Activated T-helper 1 cell treated with Interleukin-2 at 50 U/mL for 16 hours (primary cell): Measurements from ENCODE around the gene FSTL5.

Experiments used
- DNase-seq: peaks from one replicate; pipeline ENCODE4 v3.0.0-alpha.2; 2020; ENCODE audit warnings: low read depth

FSTL5 gene

DNA sequence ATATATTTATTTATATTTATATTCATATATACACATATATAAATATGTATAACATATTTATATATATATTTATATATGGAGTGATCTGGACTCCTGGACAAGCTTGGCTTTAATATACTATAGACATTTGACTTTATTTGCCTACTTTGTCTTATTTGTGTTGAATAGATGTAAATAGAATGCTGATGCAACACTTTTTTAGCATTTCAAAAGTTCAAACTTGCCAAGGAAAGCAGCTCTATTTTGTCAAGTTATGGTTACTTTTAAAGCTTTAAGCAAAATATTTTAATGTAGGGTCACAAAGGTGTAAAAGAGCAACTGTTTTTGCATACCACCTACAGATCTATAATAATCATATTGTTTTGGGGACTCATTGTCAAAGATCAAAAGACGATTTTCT lies 61.1 kb downstream of the FSTL5 start:
- no peak for DNase-seq

DNA sequence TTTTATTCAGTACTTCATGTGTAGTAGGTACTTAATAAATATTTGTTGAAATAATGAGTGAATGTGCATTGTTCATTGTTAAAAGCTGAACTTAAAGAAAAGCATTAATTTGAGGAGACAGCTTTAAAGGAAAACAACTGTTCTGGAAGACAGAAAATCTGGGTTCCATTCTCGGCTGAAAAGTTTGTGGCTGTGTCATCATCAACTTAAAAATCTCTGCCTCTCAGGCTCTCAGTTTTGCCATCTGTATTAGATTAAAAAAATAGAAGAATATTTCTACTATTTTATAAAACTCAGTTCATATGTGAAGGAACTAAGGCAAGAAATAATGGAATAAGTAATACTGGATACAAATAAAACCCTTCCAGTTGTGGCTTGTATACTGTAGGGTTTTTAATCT lies 62.5 kb downstream of the FSTL5 start:
- DNase-seq = no peak

DNA sequence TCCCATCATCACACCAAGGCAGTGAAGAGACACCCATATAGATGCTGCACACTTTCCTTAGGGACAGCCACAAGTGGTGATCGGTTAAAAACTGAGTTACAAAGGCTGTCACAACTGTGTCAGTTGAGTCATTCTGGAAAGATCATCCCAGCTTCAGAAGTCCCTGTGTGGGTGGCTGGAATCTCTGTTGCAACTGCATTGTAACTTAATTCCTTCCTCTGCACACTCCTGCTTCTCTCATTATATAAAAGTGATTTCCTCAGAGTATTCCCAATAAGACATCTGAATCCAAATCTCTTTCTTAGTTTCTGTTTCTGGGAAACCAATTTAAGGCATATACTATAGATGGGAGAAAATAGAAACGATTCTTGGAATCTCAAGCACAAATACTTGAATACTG lies 88.1 kb downstream of the FSTL5 start:
- no peak for DNase-seq

DNA sequence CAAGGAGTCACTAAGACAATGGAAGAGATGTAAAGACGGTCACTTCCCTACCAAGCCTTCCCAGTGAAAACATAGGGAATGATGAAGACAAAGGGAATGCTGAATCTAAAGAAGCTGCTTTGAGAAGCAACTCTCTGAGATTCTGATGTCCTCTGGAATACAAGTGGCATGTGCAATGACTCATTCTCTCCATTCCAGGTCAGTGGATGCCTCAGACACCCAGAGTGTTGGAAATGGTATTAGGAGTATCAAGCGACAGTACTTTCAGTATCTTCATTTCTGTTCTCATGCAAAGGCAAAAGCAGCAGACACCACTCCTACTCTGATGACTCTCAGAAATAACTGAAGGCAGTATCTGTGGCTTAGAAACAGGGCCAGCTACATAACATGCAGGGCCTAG lies 102.6 kb downstream of the FSTL5 start:
- DNase-seq = no peak

DNA sequence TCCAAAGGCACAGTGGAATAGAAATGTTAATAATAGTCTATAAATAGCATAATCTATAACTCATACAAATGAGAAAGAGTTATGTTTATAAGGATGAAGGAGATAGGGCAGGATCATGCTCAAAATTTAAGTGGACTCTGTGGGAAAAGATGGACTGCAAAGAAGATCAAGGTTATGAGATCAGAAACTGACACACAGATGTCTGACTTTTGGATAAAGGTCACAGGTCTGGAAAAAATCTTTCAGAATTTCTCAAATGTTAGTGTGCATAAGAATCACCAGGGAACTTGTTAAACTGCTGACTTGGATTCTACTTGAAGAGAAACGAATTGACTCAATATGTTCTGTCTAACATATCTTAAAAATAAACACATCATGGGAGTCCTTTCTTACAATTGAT lies 104.1 kb downstream of the FSTL5 start:
- no peak for DNase-seq

DNA sequence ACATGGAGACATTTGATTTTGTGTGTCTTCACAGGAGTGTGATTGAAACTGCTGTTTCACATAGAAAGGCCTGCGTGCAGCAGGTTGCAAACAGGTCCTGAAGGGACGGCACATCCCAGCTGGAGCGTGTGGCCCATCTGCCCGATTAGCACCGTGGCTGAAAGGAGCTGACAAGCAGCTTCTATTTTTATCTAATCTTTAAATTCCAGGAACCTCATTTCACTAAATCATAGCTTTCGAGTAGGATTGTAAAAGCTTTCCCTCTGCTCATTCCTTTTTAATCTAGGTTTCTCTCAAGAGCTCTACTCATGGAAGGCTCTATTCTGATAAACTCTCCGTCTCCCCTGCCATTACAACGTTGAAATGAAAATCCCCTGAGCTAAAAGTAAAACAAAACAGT lies 106.8 kb downstream of the FSTL5 start:
- DNase-seq = no peak

DNA sequence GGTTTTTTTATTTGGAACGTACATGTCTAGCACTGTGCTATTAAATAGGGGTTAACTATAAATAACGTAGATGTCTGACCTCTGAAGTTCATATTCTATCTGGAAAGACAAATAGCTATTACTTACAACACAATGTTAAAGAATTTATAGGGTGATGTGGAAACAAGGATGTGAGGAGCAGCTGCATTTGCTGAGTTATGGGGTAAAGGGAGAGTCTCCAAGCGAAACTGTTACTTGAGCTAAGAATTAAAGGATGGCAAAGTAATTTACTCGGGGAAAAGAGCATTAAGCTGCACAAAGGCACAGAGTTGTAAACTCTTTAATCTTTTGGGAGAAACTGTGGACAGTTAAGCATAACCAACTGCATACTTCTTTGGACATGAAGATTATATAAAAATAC lies 117.7 kb downstream of the FSTL5 start:
- no peak for DNase-seq

DNA sequence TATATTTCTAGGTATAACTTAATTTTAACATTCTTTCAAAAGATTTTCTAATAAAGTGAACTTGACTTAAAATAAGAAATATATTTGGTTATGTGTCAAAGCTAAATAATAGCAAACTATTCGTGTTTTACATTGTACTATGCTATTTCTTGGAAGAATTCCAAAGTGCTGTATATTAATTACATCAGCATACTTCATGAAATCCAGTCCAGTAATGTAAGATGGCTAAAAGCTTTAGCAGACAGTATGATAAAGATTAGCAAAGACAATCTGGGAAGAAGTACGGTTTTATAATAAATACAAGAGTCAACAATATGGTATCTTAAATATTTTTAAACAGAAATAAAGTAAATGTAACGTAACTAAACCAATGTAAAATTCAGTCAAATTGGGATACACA lies 125.7 kb downstream of the FSTL5 start:
- no peak for DNase-seq

DNA sequence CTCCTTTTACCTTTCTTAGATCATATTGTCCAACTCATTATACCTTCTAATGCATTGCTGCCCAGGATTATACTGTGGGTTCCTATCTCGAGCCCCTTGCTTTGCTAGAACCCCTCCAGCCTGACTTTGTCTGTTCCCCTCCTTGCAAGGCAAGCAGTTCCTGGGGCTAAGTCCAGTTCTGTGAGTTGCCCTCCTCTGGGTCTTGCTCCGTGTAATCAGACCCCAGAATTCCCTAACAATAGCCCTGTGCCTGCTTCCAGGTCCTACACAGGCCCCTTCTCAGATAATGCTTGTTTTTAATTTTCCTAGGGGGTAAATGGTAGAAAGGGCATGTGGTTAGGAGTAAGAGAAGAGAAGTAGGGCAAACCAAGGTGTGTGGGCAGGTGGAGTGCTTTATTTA lies 145.9 kb downstream of the FSTL5 start:
- DNase-seq = no peak

DNA sequence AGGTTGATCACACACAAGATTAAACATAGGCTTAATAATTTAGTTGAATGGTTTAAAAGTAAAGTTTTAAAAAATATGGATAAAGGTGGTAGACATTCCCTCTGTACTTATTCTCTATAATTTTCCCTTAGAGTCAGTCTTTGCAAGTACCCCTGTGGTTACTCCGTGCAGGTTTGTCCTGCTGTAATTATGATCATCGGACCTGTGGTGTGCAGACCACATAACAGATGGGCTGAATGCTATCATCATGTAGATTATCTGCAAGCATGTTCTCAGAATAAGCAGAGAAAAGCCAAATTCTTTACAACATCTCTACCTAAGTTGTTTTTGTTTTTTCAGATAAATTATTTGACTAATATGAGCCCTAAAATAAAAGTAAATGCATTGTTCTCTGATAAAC lies 146.8 kb downstream of the FSTL5 start:
- no peak for DNase-seq

DNA sequence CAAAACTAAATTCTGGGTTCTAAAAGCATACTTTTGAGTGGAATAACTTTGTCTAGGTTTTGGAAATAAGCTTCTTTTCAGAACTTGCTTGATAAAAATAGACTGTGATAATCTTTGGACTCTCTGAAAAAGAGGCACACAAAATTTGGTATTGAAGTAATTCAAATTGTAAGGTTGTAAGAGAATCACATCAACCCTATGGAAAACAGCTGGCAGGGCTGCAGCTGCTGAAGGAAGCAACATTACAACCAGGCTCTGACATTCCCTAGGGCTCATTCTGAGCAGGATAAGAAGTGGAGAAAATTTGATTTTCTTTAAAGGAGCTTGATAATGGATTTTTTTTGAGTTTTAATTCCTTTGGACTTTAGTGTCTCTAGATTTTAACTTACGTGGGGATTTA lies 147.6 kb downstream of the FSTL5 start:
- no peak for DNase-seq

DNA sequence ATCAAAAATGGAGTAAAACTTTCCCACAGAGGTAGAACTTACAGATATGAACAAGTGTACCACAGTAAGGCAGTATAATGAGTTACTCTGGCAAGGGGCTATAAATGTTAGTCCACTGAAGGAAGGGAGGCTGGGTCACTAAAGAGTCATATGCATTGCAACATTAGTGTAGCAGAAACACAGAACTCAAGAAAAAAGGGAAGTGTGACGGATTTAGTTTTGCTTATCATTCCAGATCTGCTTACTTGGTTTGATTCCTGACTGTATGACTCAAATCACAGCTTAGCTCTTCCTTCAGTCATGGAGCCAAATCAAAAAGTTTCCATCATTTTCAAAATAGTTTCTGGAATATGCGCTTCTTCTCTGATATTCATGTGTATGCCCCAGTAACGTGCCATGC lies 148.7 kb downstream of the FSTL5 start:
- DNase-seq = no peak

DNA sequence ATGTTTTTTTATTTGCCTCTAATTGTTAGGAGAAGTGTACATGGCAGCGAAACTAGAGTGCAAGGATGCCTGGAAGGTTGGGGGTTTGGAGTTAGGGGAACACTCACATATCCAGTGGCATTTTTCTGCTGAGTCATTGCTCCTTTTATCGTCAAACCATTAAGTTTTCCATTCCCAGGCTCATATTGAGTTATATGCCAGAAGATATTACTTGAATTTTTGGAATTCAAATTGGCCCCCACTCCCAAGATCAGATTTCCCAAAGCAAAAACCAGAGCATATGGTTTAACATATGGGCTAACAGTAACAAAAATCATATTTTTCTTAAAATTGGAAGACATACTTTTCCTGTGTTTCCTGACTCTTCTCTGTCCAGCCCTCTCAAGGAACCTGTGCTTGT lies 152.7 kb downstream of the FSTL5 start:
- no peak for DNase-seq

DNA sequence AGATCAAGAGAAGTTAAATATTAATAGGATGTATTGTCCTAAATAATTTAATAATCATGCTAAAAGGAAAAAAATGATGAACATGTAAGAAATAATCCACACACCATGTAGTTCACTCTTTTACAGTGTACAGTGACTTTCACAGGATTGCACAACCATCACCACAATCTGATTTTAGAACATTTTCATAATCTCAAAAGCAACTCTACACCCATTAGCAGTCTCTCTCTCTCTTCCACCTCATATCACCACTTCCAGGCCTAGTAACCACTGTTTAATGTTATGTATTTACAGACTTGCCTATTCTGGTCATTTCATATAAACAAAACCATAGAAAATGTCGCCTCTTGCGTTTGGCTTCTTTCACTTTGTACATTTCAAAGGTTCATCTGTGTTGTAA lies 153.4 kb downstream of the FSTL5 start:
- DNase-seq = no peak

DNA sequence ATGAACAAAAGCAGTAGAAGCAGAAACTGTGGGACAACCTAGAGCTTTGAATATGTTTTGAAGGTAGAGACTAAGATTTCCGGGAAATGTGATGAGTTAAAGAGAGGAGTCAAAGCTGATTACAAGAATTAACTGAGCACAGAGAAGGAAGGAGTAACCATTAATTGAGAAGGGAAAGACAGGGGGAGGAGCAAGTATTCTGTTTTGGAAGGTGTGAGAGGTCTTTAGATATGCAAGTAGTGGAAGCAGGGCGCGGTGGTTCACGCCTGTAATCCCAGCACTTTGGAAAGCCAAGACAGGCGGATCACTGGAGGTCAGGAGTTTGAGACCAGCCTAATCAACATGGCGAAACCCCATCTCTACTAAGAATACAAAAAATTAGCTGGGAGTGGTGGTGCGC lies 171.5 kb downstream of the FSTL5 start:
- no peak for DNase-seq

DNA sequence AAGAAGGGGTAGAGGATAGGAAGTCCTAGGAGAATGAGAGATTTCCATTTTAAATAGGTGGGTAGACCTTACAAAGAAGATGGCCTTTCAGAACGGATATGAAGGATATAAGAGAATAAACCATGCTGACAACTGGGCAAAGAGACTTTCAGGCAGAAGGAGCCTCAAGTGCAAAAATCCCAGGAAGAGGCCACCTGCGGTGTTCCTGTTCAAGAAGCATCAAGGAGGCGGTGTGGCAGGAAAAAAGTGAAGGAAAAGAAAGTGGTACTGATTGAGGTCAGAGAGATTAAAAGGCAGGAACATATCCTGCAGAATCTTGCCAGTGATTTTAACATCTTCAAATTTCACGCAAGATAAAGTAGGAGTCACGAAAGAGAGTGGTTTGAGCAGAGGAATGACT lies 172.0 kb downstream of the FSTL5 start:
- DNase-seq = no peak

DNA sequence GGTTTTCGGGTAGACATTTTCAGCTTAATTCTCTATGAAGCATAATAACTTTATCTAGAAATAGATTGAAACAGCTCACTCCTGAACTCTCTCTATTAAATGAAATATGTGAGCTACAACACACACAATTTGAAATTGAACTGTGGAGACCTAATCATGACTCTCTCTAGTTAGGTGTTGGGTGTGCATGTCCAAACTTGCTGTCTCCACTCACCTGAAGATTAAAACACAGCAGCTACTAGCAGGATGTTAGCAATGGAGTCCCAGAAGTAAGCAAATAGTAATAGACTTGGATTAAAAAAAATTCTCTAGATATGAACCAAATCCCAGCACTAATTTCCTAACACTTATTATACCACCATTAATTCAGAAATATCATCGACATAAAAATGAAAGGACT lies 173.1 kb downstream of the FSTL5 start:
- DNase-seq = no peak

DNA sequence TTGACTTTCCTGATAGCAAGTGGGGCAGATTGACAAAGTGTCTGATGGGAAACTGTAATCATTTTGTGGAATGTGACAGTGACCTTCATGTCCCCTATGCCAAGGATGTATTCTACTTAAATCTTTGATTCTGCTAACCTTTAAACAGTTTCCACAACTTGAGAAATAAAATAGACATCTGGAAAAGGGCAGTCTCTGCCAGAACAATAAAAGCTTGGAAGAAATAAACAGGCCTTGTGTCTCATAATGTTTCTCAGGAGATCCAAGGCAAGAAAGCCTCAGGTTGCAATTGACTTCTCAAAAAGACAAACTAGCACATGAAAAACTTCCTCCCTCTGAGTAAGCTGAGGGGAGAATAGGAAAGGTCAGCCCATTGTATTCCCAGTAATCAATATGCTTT lies 174.9 kb downstream of the FSTL5 start:
- DNase-seq = no peak

DNA sequence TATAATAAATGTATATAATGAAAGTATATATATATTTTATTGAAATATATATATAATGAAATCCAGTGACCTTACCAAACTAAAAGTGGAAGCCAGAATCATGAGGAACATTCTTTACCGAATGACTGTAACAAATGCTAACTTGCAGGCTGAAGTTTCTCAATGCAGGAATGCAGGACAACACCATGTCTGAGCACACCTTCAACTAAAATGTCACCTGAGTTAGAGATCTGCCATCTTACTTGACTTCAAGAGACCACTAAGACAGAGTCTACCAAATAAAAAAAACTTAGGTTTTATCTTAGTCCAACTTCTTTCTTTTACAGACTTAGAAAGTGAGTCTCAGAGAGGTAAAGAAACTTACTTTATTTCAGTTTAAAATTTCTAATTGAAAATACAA lies 176.2 kb downstream of the FSTL5 start:
- no peak for DNase-seq

DNA sequence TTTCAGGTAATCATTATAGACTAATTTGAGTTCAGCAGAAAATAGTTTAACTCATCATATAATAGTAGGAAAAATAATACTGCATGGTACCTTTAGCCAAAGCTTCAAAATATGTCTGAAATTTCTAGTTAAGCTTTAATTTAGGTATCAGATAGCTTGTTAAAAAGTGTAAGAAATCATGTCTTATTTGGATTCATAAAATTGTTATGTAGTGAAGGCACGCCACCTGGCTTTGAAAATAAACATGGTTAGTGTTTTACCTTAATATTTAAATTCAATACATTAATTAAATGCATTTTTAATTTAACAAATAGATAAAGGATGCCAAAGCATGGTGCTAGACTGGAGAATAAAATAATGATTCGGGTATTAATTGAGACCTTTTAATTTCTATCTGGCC lies 211.4 kb downstream of the FSTL5 start:
- no peak for DNase-seq

DNA sequence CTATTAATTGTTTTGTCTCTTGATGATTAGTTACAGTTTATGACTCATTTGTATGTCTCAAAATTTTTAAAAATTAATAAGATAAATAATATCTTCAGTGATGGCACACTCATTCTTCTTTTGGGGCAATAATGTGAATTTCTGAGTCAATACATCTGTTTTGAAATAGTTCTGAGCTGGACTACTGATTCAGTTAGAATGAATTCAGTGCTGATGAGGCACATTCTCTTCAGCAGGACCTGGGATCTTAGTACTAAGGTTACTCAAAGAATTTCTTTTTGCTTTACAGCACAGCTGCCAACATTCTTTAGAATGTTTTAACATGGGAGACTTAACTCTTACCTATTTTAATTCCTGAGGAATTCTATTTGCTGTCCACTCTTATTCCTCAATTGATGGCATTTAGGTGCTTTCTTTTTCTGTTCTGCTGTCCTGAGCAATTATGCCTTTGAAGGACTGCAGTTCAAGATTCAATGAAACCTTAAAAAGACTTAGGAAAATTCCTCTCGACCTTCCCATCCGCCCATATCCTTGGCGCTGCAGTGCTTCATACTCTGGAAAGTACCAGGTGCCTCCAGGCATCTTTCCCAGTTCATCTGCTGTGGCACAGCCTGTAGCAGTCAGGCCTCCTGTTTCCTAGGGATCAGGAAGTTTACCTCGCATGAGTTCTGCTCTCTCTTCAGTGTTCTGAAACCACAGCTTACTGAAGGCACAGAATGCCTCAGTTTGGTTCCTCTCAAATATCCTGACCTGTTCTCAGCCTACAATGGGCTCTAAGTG lies 213.7 kb downstream of the FSTL5 start:
- DNase-seq = no peak

DNA sequence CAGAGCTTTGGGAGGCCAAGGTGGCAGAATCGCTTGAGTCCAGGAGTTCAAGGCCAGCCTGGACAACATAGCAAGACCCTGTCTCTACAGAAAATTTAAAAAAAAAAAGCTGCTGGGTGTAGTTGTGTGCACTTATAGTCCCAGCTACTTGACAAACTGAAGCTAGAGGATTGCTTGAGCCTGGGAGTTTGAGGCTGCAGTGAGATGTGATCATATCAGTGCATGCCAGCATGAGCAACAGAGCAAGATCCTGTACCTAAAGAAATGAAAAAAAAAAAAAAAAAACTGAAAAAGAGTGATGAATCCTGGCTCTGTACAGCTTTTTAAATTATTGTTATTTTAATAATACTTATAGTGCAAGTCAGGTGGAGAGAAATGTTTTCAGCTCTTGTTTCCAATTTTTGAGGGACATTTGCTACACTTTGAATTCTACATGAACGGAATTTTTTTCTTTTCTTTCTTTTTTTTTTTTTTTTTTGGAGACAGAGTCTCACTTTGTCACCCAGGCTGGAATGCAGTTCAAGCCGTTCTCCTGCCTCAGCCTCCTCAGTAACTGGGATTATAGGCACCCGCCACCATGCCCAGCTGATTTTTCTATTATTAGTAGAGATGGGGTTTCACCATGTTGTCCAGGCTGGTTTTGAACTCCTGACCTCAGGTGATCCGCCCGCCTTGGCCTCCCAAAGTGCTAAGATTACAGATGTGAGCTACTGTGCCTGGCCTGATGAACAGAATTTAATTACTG lies 215.6 kb downstream of the FSTL5 start:
- DNase-seq = no peak

DNA sequence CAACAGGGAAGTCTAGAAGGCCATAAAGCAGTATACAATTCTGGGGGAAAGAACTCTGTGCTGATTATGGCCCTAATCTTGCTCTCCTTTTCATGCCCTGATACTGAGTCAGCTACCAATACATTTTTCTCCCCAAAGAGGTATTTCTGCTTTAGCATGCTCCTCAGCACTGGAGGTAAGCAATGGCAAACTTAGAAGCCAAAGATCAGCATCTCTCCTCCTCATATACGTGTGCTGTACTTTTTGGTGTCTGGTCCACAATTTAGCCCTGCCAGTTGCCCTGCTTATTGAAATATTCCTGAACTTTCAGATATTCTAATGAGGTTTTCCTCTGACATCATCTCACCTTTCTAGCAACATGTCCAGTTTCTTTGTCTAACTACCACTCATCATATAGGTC lies 226.2 kb downstream of the FSTL5 start:
- no peak for DNase-seq
